Psoas muscle (tissue), 8 donors: Measurements from ENCODE around the gene ADAM15. TPM values are rescaled to one million over a fixed set of nuclear protein-coding genes. Genes with fewer than 3 reads are reported as not detected.

ENCODE experiments used
- ATAC-seq, 4 donors: fragments of 200-7000 bp; cut with Tn5 transposase; one replicate each; pipeline ENCODE4 v1.9.1; 2020; ENCODE audit warnings: moderate library complexity in 3 of 4, mild to moderate bottlenecking in 2 of 4
- DNase-seq, 2 donors: peaks; one replicate each; pipeline ENCODE4 v3.0.0-alpha.2; 2020
- H3K27ac ChIP-seq: fragments of 200-600 bp; one replicate; pipeline ENCODE4 v1.8.0; 2022
- H3K27me3 ChIP-seq, 3 donors: fragments of 200-600 bp in 1 of 3; one replicate each; pipeline versions ENCODE4 v1.6.1 to v1.8.0; 2013 to 2022; ENCODE audit warnings: low read length in 2 of 3, mild to moderate bottlenecking in 2 of 3, moderate library complexity in 1 of 3; ENCODE audit not compliant: insufficient read depth in 3 of 3
- H3K36me3 ChIP-seq, 2 donors: fragments of 200-600 bp in 1 of 2; one replicate each; pipeline versions ENCODE4 v1.6.1 to v1.8.0; 2013 to 2022; ENCODE audit warnings: low read depth in 1 of 2, mild to moderate bottlenecking in 1 of 2, moderate library complexity in 1 of 2; ENCODE audit not compliant: insufficient read depth in 1 of 2
- H3K4me1 ChIP-seq: fragments of 200-600 bp; one replicate; pipeline ENCODE4 v1.8.0; 2022
- H3K4me3 ChIP-seq: fragments of 200-600 bp; one replicate; pipeline ENCODE4 v1.8.0; 2022; ENCODE audit warnings: mild to moderate bottlenecking
- H3K9me3 ChIP-seq: fragments of 200-600 bp; one replicate; pipeline ENCODE4 v1.8.0; 2022
- WGBS, 3 donors: extraction: QIAGEN DNeasy Blood & Tissue Kit; methylation state at CpG; one replicate each; pipeline versions ENCODE4 v1.1.6 to v1.1.7; 2013; 5-methylcytosine and 5-hydroxymethylcytosine counted together
- intact Hi-C, 2 donors: fragments of 100-400 bp; cut with DNase I; formaldehyde crosslinking; loops; one replicate each; pipeline versions ENCODE4 v1.11.0 to v1.14.2; 2022
- polyA plus RNA-seq, 3 donors: library from polyadenylated mRNA; stranded (reverse); fragments of 200-250 nt; gene quantifications; one replicate each; pipeline ENCODE4 v1.2.3, GENCODE V29; 2013
- total RNA-seq, 4 donors: library from RNA; stranded (reverse); fragmentation: NEBNext Ultra II Directional in 2 of 4; extraction: Animal tissue kit (Norgen Biotek cat#: 25700) in 2 of 4; gene quantifications; one replicate each; pipeline versions ENCODE4 v1.2.1 to v1.2.4, GENCODE V29; 2021 to 2023
- TF ChIP-seq, protein P1 (sequence below): fragments of 200-600 bp; IDR thresholded peaks from one replicate; pipeline ENCODE4 v1.8.0; 2022; ENCODE audit warnings: antibody characterized with exemption
- donor health status: healthy with polysubstance abuse.
- donor health status: DM: no; HTN: no; CAD: no; lungs with moderate emphysema.
- donor health status: Bipolar disorder and iron deficiency.
- donor health status: healthy.
- donor health status: DM: yes; HTN: yes; CAD: no.
- donor health status: DM: no; HTN: no; CAD: no.
- donor health status: DM: no; HTN: no; CAD: no.
- donor health status: DM: yes; HTN: yes; CAD: no.

Gene ADAM15
- total and polyA plus RNA-seq, 7 donors = 33.2 to 50.9 (median 45.4) TPM

DNA sequence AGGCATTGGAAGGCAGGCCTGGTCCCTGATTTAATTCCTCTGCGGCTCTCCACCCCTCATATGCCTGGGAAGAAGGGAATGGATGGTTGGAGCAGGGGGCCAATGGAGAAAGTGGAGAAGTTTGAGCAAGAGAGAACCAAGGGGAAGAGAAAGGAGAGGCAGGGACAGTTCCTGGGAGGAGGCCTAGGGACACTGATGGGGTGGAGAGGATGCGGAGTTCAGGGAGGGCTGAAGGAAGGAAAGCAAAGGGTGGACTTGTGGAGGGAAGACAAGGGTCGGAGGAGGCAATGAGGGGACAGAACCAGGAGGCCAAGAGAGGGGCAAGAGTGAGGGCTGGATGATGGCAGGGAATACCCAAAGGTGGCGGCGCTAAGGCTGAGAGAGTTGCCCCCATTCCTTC lies 41.4 kb upstream of the ADAM15 start:
- Histone ChIP-seq H3K27ac (peak overlapping the region; percentile 94), H3K4me1 (peaks cover 64% of the 10 kb centered on the region), H3K4me3 (peak overlapping the region; percentile 62), H3K36me3 (peaks cover 0 to 10% of the 10 kb centered on the region in 2 donors), H3K9me3 (no peaks in the 10 kb centered on the region), H3K27me3 (no peaks in the 10 kb centered on the region)
- no peak for DNase-seq
- ATAC-seq = no peak
- intact Hi-C loops = loop anchor here (2.0 to 5.0 kb wide), 2 partner anchors 35 to 37 kb away; partner anchors contain the start of genes CKS1B (in 1 of the 2) and SHC1 (in 1 of the 2)
- WGBS, 3 donors = 88 to 95% (median 90%) methylated on average over 5 of the region's 5 CpGs
- TF ChIP-seq, protein P1, sequence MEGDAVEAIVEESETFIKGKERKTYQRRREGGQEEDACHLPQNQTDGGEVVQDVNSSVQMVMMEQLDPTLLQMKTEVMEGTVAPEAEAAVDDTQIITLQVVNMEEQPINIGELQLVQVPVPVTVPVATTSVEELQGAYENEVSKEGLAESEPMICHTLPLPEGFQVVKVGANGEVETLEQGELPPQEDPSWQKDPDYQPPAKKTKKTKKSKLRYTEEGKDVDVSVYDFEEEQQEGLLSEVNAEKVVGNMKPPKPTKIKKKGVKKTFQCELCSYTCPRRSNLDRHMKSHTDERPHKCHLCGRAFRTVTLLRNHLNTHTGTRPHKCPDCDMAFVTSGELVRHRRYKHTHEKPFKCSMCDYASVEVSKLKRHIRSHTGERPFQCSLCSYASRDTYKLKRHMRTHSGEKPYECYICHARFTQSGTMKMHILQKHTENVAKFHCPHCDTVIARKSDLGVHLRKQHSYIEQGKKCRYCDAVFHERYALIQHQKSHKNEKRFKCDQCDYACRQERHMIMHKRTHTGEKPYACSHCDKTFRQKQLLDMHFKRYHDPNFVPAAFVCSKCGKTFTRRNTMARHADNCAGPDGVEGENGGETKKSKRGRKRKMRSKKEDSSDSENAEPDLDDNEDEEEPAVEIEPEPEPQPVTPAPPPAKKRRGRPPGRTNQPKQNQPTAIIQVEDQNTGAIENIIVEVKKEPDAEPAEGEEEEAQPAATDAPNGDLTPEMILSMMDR = no peak

GRCh38 chr1:155010211-155010918 lies 40.8 kb upstream of the ADAM15 start:
- H3K27ac ChIP-seq = peak overlapping the region; percentile 94
- H3K9me3 ChIP-seq = no peaks in the 10 kb centered on the region
- ATAC-seq (no peak), DNase-seq (no peak)
- peak overlapping the region; percentile 62 for H3K4me3 ChIP-seq
- TF ChIP-seq, protein P1 = no peak
- intact Hi-C loops = loop anchor here in 1 of 2 donors (5.0 kb wide), 1 partner anchor 38 kb away; the partner anchor contains the start of genes CKS1B and SHC1
- peaks cover 58% of the 10 kb centered on the region for H3K4me1 ChIP-seq
- H3K36me3 ChIP-seq = peaks cover 0 to 16% of the 10 kb centered on the region in 2 donors
- WGBS, 3 donors = 52 to 74% (median 64%) methylated on average over 10 to 11 of the region's 11 CpGs
- H3K27me3 ChIP-seq = no peaks in the 10 kb centered on the region

GRCh38 chr1:155011004-155011416 lies 40.1 kb upstream of the ADAM15 start:
- no peak for ATAC-seq
- Histone ChIP-seq H3K9me3 (no peaks in the 10 kb centered on the region), H3K4me3 (no peak overlapping the region), H3K4me1 (peaks cover 52% of the 10 kb centered on the region), H3K36me3 (peaks cover 0 to 22% of the 10 kb centered on the region in 2 donors), H3K27ac (peak overlapping the region; percentile 23), H3K27me3 (no peaks in the 10 kb centered on the region)
- 53 to 68% (median 62%) methylated on average over 5 of the region's 5 CpGs for WGBS, 3 donors
- intact Hi-C loops = loop anchor here in 1 of 2 donors (5.0 kb wide), 1 partner anchor 39 kb away; the partner anchor contains the start of genes CKS1B and SHC1
- TF ChIP-seq, protein P1 = no peak
- DNase-seq = no peak

GRCh38 chr1:155011437-155012025 lies 39.6 kb upstream of the ADAM15 start:
- H3K4me3 ChIP-seq = no peak overlapping the region
- H3K27me3 ChIP-seq = no peaks in the 10 kb centered on the region
- peak overlapping the region; percentile 9 for H3K27ac ChIP-seq
- TF ChIP-seq, protein P1 = no peak
- intact Hi-C loops = loop anchor here (1.0 to 5.0 kb wide), 2 partner anchors 36 to 39 kb away; partner anchors contain the start of genes CKS1B (in 1 of the 2) and SHC1 (in 1 of the 2)
- H3K4me1 ChIP-seq = peaks cover 49% of the 10 kb centered on the region
- DNase-seq = no peak
- 81 to 97% (median 84%) methylated on average over 6 of the region's 6 CpGs for WGBS, 3 donors
- no peak for ATAC-seq
- peaks cover 0 to 27% of the 10 kb centered on the region in 2 donors for H3K36me3 ChIP-seq
- H3K9me3 ChIP-seq = no peaks in the 10 kb centered on the region
